IMR-90 (cell line): Measurements from ENCODE around the gene ANKRD11.

Source experiments
- CEBPB ChIP-seq: IDR thresholded peaks from 2 replicates; pipeline ENCODE4 v1.6.1; 2012; ENCODE audit warnings: low read depth, low read length, improper control_type of control experiment
- FOS ChIP-seq: fragments of 150-350 bp; IDR thresholded peaks from 2 replicates; pipeline ENCODE4 v1.6.1; 2016; ENCODE audit warnings: low read depth, low read length
- MAFK ChIP-seq: IDR thresholded peaks from 2 replicates; pipeline ENCODE4 v1.6.1; 2012; ENCODE audit warnings: low read depth, low read length, improper control_type of control experiment
- MAZ ChIP-seq: IDR thresholded peaks from 2 replicates; pipeline ENCODE4 v1.6.1; 2012; ENCODE audit warnings: low read depth, mild to moderate bottlenecking, low read length, improper control_type of control experiment, moderate library complexity, borderline replicate concordance
- MXI1 ChIP-seq: IDR thresholded peaks from 2 replicates; pipeline ENCODE4 v1.6.1; 2012; ENCODE audit warnings: low read depth, mild to moderate bottlenecking, low read length, moderate library complexity, borderline replicate concordance
- POLR2A ChIP-seq: IDR thresholded peaks from 2 replicates; pipeline ENCODE4 v1.6.1; 2012; ENCODE audit warnings: mild to moderate bottlenecking, low read depth, low read length
- RAD21 ChIP-seq: IDR thresholded peaks from 2 replicates; pipeline ENCODE4 v1.6.1; 2012; ENCODE audit warnings: low read length, improper control_type of control experiment
- RCOR1 ChIP-seq: IDR thresholded peaks from 2 replicates; pipeline ENCODE4 v1.6.1; 2012; ENCODE audit warnings: mild to moderate bottlenecking, low read length, improper control_type of control experiment; ENCODE audit not compliant: insufficient replicate concordance
- RFX5 ChIP-seq: IDR thresholded peaks from 2 replicates; pipeline ENCODE4 v1.8.0; 2012; ENCODE audit warnings: low read depth, mild to moderate bottlenecking, low read length, moderate library complexity
- SMC3 ChIP-seq: fragments of 150-350 bp; IDR thresholded peaks from 2 replicates; pipeline ENCODE4 v1.6.1; 2016; ENCODE audit warnings: low read depth, mild to moderate bottlenecking, antibody characterized with exemption, low read length, moderate library complexity
- TF ChIP-seq, protein P1 (sequence below): conservative IDR thresholded peaks from 2 replicates; pipeline ENCODE4 v1.5.1; 2012; ENCODE audit warnings: mild to moderate bottlenecking, low read depth, low read length, improper control_type of control experiment
- TF ChIP-seq, protein P2 (sequence below): fragments of 150-350 bp; IDR thresholded peaks from 2 replicates; pipeline ENCODE4 v1.6.1; 2017; ENCODE audit warnings: mild to moderate bottlenecking, antibody characterized with exemption, low read length, low read depth
- TF ChIP-seq, protein P3 (sequence below): fragments of 150-350 bp; IDR thresholded peaks from 2 replicates; pipeline ENCODE4 v1.6.1; 2016; ENCODE audit warnings: low read depth, mild to moderate bottlenecking, low read length, moderate library complexity, borderline replicate concordance

DNA sequence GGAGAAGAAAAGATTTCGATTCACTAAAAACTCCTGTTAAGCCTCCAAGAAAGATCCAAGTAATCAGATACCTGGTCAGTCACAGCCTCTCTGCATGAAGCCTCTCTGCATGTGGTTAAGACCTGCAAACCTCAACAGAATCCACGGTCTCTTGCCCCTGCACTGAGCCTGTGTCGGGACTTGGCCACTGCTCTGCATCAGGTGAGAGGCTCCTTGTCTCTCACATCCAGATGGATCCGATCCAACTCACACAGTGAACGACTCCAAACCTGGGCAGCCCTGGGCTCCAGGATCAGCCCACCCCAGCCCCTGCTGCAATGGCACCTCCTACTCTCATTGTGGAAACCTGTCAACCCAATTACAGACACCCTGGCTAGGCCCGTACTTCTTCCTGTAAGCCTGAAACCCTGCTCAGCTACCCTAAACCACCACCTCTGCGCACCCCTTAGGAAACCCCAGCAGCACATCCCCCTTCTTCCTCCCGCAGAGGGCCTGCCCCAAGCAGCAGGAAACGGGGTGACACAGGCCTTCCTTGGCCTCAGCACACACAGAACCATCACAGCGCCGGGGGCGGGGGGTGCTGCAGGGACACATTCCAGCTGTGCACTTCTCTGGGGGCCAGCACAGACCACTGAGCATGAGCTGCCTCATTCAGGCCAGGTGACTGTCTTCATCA lies 129.5 kb downstream of the ANKRD11 start:
- TF ChIP-seq, protein P1, sequence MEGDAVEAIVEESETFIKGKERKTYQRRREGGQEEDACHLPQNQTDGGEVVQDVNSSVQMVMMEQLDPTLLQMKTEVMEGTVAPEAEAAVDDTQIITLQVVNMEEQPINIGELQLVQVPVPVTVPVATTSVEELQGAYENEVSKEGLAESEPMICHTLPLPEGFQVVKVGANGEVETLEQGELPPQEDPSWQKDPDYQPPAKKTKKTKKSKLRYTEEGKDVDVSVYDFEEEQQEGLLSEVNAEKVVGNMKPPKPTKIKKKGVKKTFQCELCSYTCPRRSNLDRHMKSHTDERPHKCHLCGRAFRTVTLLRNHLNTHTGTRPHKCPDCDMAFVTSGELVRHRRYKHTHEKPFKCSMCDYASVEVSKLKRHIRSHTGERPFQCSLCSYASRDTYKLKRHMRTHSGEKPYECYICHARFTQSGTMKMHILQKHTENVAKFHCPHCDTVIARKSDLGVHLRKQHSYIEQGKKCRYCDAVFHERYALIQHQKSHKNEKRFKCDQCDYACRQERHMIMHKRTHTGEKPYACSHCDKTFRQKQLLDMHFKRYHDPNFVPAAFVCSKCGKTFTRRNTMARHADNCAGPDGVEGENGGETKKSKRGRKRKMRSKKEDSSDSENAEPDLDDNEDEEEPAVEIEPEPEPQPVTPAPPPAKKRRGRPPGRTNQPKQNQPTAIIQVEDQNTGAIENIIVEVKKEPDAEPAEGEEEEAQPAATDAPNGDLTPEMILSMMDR, result no peak
- TF ChIP-seq MXI1 (no peak), POLR2A (no peak), FOS (no peak), MAZ (0 out of 2 replicates have a peak, but pooled peaks have one; percentile 6), RAD21 (no peak), MAFK (no peak), SMC3 (no peak), RFX5 (no peak), RCOR1 (no peak), CEBPB (no peak)
- TF ChIP-seq, protein P2, sequence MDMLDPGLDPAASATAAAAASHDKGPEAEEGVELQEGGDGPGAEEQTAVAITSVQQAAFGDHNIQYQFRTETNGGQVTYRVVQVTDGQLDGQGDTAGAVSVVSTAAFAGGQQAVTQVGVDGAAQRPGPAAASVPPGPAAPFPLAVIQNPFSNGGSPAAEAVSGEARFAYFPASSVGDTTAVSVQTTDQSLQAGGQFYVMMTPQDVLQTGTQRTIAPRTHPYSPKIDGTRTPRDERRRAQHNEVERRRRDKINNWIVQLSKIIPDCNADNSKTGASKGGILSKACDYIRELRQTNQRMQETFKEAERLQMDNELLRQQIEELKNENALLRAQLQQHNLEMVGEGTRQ, result no peak
- TF ChIP-seq, protein P3, sequence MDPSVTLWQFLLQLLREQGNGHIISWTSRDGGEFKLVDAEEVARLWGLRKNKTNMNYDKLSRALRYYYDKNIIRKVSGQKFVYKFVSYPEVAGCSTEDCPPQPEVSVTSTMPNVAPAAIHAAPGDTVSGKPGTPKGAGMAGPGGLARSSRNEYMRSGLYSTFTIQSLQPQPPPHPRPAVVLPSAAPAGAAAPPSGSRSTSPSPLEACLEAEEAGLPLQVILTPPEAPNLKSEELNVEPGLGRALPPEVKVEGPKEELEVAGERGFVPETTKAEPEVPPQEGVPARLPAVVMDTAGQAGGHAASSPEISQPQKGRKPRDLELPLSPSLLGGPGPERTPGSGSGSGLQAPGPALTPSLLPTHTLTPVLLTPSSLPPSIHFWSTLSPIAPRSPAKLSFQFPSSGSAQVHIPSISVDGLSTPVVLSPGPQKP, result no peak
